Measurements from ENCODE around the gene SLC2A4. TPM values are rescaled to one million over a fixed set of nuclear protein-coding genes. Genes with fewer than 3 reads are reported as not detected.
A peak's percentile ranks its signal among the peaks of the same experiment; 100 is the strongest.
"Not testable (repeated sequence)": the region's sequence is repeated elsewhere in the genome, so short reads cannot be mapped to it uniquely, and the experiment has no call there.

Gene SLC2A4
- total RNA-seq, 1 donor from 2014 or later: 20.0 TPM

DNA sequence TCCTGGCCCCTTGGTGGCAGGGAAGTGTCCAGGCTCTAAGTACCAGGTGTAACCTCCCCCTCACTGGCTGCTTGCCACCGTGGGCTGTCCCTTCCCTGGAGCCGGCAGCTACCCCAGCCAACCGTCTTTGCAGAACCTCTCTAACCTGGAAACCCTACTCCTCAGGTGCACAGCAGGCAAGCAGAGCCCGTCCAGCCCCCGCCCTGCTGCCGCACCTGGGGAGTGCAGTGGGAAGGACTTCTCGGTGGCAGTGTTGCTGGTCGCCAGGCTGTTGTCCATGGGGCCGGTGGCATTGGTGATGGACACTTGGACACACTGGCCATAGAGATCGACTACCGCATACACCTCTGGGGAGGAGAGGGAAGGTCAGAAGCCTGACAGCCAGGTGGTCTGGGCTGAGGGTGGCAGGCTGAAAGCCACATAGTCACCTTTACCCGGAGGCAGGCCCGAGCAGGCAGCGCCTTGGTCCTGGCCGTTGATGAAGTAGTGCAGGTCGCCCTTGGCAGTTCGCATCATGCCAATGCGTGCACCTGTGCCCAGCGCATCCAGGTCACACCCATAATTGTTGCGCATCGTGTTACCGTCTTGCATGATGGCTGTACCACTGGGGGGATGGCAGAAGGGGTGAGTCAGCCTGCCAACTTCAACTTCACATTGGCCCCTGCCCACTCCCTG lies 41.1 kb downstream of the SLC2A4 start:
- no peak for DNase-seq (ENCODE audit: low read depth)

DNA sequence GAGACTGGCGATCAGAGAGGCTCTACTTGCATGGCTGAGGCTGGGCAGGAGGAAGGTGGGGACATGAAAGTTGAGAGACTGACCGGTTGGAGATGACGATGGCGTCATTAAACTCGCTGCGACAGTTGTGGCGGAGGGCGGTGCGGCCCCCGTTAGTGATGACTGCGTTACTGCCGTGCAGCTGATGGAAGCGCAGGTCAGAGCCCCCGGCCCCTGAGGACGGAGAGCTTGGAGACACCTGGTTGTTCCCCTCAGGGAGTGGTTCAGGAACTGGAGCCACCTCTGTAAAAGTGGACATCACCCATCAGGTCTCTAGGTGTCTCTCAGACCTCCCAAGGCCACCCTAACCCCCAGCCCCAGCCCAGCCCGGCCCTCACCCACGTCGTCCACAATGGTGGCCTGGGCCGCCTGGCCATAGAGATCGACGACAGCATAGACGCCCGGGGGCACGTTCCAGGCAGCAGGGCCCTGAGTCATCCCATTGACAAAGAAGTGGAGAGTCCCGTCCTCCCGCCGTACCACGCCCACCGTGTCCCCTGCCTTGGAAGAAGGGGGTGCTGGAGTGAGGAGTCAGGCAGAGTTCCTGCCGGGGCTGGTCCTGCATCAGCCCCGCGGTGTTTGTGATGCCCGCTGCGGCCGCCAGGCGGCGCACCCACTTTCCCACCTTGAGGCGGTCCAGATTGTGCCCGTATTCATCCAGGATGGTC lies 42.4 kb downstream of the SLC2A4 start:
- peak; percentile 30 for DNase-seq (ENCODE audit: low read depth)

DNA sequence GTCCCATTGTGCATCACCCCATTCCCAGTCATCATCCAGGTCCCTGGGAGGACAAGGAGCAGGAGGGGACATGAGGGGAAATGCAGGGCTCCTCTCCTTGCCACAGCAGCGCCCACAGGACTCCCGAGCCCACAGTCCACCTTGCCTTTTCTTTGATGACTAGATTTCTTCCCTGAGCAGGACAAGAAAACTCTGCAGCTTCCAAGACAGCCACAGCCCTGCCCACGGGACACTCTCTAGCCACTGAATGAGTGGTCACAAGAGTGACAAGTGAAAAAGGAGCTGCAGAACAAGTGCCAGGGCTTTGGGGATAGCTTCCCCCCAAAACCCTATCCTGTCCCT lies 42.9 kb downstream of the SLC2A4 start:
- DNase-seq (ENCODE audit: low read depth): no peak

DNA sequence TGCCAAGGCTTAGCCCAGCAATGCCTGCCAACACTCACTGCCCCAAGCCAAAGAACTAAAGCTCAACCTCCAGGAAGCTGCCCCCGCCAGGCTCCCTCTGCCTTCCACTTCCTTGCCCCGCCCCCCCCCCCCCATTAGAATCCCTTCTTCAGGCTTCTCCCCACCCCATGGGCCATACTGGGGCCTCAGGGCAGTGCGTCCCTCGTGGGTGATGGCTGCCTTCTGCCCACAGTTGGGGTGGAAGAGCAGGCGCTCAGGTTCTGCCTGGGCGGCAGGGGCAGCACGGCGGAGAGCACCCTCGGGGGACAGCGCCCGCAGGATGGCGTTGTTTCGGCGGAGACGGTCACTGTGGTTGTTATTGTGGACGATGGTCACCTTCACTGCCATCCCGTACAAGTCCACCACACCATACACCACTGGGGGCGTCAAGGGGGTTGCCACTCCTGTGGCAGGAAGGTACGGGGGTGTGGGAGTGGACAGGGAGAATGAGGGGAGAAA lies 43.6 kb downstream of the SLC2A4 start:
- no peak for DNase-seq (ENCODE audit: low read depth)

DNA sequence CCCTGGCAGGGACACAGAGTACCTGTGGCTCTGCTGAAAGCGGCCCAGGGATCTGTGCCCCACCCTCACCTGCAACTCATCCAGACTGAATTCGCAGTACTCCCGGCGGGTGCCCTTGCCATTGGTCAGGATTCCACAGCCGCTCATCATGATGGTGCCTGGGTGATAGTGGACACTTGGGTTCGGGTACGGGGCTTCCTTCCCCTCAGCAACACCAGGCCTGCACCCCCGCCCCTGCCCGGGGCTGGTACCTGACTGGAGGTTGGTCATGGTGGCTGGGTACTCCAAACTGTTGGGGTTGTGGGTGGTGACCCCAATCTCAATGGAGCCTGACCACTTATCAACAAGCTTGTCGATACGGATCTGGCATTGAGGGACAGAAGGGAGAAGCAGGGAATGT lies 44.7 kb downstream of the SLC2A4 start:
- no peak for DNase-seq (ENCODE audit: low read depth)

DNA sequence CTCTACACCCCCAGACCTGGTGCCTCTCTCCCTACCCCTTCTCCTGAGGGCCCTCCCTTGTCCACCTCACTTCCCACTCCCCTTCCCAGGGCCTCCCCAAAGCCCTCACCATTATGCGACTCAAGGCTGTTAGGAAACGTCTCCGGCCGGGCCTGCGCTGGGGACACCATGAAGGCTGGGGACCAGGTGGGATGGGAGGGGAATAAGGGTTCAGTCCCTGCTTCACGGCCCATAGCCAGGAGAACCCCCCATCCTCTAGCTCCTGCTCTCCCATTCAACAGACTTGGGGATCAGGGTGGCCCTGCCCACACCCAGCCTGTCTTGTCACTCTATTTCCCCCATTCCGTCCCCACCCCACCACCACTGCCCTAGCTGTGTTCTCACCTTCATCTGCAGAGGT lies 45.5 kb downstream of the SLC2A4 start:
- no peak for DNase-seq (ENCODE audit: low read depth)

DNA sequence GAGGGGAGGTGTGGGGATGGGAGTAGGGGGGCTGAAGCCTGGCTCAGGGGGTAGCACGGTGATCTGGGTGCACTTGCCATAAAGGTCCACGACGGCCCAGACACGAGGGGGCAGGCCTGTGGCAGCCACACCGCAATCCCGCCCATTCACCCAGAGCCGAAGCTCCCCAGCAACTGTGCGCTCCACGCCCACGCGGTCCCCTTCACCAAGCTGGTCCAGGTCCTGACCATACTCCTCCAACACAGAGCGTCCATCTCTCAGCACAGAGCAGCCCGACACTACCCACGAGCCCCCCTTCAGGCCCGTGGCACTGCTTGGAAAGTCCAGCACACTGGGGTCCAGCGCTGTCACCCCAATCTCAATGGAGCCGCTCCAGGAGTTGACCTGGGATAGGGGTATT lies 46.0 kb downstream of the SLC2A4 start:
- DNase-seq (ENCODE audit: low read depth): no peak

DNA sequence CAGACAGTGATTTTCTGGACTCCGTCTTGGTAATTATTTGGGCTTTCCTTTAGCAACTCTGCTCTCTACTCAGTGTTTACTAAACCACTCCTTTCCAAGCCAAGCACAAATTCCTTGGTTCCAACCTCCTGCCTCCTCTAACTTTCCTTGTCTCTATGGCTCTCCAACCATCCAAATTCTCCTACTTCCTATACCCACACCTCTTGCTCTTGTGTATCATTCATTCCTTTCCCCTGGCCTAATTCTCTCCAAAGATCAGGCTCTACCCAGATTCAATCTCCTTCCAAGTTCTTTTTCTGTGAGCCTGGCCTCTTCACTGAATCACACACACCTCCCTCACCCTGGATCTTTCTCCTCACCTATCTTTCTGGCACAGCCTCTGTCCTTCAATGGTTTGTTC lies 46.5 kb downstream of the SLC2A4 start:
- no peak for DNase-seq (ENCODE audit: low read depth)

DNA sequence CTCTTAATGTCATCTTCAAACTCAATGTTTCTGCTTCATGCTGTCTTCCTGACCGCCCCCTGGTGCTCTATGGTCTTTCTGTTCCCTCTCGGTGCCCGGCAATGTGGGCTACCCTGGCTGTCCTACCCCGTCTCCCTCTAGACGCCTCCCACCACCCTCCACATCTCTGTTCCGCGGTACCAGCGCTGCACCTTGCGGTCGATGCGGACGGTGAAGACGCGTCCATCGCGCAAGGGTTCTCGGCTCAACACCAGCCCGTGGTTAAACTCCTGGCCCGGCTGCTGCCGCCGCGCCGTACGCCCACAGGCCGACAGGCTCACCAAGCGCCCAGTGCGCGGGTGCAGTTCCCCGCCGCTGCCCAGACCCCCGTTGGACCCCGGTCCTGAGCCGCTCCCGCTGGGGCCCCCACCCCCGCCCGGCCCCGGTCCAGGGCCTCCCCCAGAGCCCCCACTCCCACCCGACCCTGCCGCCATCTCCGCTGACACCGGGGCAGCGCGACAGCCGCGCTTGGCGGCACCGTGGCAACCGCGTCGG lies 47.4 kb downstream of the SLC2A4 start, which contains the start of gene NEURL4:
Gene NEURL4, minus strand, starts transcription at position 496 of the 534 bp plus-strand sequence. Its CDS starts 23 bp downstream, at position 473.
- DNase-seq (ENCODE audit: low read depth): no peak

DNA sequence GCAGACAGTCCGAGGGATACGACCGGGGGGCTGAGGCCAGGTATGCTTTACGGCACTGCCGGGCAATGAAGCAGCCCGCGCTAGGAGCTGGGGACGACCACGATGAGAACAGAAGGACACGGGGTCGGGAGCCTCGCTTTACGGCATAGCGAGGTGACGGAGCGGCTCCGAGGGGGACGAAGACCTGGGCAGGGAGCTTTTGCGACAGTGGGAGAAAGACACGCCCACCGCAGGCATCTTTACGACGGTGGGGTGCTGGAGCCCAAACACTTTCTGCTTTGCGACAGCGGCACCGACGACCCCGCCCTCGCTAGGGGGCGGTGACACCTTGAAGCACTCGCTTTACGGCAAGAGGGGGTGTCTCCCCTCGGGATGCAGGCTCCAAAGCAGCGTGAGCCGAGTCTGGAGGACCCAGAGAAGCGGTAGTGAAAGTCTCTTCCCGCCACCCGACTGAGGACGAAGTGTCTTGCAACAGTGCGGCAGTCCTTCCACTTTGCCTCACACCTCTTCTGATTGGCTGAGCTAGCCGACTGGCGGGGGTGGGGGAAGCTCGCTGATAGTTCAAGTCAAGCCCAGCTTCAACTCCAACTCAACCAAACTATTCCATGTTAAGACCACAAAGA lies 48.0 kb downstream of the SLC2A4 start:
- DNase-seq (ENCODE audit: low read depth): peak; percentile 100

DNA sequence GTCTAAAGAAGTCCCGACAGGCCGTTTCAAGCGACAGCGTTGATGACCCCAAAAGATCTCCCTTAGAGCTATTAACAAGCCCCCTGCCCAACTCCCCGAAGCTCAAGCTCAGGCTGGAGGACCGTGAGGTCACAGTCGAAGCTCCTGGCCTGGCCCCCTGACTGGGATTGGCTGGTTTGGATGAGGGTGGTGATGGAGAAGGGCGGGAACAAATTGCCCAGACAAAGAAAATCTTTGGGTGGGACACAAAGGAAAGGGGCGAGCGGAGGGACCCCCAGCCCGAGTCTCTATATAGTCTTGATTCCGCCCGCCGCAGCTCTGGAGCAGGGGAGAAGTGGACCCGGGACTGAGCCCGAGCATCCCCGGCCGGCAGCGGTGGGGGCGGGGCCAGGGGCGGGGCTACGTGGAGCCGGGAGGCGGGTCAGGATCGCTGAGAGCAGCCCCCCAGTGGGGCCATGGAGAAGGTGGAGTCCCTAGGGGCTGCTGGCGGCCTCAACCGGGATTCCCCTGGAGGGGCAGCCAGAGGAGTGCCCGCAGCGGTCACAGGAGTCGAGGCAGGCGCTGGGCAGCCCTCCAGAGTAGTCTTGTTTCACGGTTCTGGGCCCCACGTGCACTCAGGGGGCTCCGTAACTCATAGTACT lies 48.6 kb downstream of the SLC2A4 start:
- DNase-seq (ENCODE audit: low read depth): peak; percentile 86

DNA sequence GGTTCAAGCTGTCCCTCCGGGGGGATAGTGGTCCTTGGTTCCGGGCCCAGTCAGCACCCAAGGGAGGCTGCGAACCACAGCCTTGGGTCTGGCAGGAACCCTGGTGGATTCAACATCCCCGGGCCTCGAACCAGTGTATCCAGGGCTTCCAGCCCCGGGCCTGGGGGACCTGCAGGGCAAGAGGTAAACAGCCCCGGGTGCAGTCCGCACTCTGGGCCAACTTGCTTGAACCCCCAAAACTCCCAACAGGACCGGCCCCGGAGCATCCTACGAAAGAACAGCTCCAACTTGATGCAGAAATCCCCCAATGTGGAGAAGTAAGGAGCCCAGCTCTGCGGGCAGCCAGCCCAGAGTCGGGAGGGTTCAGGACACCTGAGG lies 49.1 kb downstream of the SLC2A4 start:
- DNase-seq (ENCODE audit: low read depth): no peak

DNA sequence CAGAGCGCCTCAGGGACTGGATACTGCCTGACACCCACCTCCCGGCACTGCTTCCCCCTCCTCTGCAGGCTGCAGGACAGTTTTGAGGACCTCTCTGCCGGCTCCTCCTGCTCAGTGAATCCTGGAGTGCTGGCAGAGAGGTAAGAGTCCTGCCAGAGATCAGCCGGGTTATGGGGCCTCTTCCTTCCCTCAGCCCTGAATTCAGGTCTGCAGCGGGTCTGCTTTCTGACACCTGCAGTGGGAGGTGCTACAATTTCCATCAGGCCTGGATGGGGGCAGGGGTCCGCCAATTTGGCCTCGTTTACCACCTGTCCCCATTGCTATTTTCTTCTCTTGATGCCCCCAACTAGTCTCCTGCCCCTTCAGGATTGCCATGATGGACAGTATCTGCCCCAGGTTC lies 50.6 kb downstream of the SLC2A4 start:
- DNase-seq (ENCODE audit: low read depth): no peak

DNA sequence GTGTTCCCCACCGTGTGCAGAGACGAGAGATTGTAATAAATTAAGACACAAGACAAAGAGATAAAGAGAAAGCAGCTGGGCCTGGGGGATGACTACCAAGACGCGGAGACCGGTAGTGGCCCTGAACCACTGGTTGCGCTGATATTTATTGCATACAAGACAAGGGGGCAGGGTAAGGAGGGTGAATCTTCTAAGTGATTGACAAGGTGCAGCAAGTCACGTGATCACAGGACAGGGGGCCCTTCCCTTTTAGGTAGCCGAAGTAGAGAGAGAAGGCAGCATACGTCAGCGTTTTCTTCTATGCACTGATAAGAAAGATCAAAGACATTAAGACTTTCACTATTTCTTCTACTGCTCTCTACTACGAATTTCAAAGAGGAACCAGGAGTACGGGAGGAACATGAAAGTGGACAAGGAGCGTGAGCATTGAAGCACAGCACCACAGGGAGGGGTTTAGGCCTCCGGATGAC lies 51.1 kb downstream of the SLC2A4 start:
- not testable (repeated sequence) for DNase-seq (ENCODE audit: low read depth)

DNA sequence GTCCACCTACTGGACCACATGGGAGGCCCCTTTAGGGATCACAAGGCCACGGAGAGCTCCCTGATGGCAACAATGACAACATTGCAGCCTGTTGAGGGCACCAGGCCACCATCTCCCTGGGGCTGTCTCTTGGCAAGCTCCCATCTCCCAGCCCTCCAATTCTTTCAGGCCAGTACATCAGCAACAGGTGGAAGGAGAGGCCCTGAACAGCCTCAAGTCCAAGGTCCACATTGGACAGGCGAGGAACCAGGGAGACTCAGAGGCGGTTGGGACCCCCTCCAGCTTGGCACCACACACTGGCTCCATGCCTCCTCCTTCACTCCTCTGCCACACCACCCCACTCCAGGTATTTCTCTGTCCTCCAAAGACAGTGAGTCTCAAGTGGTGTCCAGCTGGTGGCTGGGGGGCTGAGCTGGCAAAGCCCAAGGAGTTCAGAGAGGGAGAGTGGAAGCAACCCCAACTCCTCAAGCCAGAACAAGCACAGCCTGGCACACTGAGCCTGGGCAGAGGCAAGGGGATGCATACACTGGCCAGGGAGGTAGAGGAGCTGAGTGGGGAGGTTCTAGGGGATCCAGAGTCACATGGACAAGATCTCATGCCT lies 53.5 kb downstream of the SLC2A4 start:
- DNase-seq (ENCODE audit: low read depth): no peak

DNA sequence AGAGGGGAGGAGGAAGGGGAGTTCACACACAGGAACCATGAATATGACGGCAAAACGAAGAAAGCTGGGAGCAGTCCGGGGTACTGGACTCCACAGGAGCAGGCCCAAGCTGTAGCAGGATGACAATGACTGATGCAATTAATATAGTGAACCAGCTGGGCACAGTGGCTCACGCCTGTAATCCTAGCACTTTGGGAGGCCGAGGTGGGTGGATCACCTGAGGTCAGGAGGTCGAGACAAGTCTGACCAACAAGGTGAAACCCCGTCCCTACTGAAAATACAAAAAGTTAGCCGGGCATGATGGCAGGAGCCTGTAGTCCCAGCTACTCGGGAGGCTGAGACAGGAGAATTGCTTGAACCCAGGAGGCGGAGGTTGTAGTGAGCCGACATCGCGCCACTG lies 54.2 kb downstream of the SLC2A4 start:
- not testable (repeated sequence) for DNase-seq (ENCODE audit: low read depth)

DNA sequence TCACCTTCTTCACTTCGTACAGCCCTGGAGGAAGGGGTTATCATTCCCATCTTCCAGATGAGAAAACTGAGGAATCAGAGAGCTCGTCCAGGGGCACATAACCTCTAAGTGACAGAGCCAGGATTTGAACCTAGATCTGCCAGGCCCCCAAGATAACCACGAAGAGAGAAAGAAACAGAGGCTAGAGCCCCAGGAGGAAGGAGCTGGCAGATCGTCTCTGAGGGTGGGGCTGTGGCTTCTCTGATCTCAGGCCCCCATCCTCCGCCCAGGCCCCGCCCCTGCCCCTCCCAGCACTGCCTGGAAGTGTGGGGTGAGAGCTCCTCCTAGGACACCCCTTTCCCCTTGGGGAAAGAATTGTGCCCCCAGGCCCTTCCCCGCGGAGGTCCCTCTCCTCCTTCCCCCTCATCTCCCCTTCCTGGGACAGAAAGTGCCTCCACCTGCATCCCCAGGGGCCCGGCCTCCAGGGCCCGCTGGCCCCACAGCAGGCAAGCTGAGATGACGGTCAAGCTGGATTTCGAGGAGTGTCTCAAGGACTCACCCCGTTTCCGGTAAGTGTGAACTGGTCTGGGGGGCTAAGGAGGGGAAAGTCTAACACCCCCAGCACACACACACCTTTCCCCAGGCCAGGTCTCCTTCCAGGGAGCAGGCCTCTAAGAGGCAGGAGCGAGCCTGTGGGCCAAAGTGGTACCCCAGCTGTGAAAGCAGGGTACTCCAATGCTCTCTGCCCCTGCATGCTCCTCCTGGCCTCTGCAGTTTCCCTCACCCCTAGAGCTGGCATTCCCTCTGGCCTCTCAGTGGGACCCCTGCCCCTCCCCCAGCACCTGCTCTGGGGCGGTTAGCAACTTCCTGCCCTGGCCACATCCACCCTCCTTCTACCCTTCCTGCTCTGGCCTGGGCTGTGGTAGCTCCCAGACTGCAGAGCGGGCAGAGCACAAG lies 55.0 kb downstream of the SLC2A4 start, which contains the start of gene ACAP1:
Gene ACAP1, plus strand, starts transcription at position 290 of the 936 bp plus-strand sequence. Its CDS starts 206 bp downstream, at position 496.
- DNase-seq (ENCODE audit: low read depth): no peak

DNA sequence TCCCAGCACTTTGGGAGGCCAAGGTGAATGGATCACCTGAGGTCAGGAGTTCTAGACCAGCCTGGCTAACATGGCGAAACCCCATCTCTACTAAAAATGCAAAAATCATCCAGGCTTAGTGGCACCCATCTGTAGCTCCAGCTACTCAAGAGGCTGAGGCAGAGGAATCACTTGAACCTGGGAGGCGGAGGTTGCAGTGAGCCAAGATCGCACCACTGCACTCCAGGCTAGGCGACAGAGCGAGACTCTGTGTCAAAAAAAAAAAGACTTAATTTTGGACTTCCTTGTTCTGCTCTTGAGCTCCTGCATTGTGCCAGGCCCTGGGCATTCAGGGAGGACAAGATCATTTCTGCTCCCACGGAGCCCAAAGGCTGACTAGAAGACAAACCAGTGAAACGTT lies 56.1 kb downstream of the SLC2A4 start:
- DNase-seq (ENCODE audit: low read depth): not testable (repeated sequence)

Measured in myocyte (in vitro differentiated cells).